ENCODE results near the gene MBD3L2B. TPM values are rescaled to one million over a fixed set of nuclear protein-coding genes. Genes with fewer than 3 reads are reported as not detected.

The MBD3L2B gene
- polyA plus RNA-seq, 12 donors: not detected

- DNase-seq: no peak
These were observed 7.6 kb downstream of the MBD3L2B start for GRCh38 chr19:7013678-7014077.

DNA sequence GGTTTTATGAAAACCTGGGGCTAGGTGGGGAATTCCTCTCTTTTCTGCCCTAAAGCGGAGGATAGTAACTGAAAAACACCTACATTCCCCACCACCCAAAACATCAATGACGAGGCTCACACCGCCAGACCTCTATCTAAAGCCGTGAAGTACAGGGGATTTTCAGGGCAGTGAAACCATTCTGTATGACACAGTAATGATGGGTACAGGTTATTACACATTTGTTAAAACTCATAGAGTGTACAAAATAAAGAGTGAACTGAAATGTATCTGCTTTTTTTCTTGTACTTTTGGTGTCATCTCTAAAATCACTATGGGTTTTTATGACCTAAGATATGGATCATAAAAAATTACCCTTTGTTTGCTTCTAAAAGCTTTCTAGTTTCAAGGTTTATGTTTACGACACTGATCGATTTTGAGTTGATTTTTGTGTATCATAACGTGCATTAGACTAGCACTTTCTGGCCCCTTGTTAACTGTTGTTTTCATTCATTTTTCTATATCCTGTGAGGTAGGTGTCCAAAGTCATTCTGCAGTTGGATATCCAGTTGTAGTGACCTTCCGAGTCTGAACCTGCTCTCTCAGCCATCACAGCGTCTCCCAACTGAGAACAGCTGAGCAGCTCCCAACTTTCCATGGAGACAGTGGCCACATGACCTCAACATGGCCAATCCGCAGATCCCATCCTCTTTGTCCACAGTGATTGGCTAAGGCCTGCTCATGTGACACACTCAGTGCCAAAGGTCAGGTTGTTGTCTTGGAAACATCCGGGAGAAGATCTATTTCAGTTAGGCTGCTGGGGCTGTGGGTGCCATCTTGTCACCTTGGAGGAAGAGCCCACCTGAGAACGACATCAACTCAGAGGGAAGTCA, 10.3 kb downstream of the MBD3L2B start:
- DNase-seq: no peak

GRCh38 chr19:7007859-7008258, 13.4 kb downstream of the MBD3L2B start:
- no peak for DNase-seq

- no peak for DNase-seq
These were observed 15.0 kb downstream of the MBD3L2B start for GRCh38 chr19:7006135-7006704.

DNA sequence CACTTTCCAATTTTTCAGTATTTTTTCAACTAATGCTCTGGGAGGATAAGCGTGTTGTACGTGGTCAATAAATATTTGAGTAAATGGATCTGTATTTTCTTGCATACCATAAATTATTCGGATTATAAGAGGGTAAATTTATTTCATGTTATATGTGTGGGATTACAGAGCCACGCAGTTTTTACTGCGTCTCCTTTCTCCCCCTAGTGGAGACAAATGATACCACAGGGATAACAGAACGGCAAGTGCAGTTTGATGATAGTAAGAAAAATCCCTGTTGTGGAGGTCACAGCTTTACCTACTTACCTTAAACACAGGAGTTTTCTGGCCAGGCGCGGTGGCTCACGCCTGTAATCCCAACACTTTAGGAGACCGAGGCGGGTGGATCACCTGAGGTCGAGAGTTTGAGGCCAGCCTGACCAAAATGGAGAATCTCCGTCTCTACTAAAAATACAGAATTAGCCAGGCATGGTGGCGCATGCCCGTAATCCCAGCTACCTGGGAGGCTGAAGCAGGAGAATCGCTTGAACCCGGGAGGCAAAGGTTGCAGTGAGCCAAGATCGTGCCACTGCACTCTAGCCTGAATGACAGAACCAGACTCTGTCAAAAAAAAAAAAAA, 16.8 kb downstream of the MBD3L2B start:
- peak; percentile 34 for DNase-seq

GRCh38 chr19:7000816-7001215, 20.4 kb downstream of the MBD3L2B start:
- no peak for DNase-seq

- DNase-seq: no peak
These were observed 20.9 kb downstream of the MBD3L2B start for GRCh38 chr19:7000333-7000732.

GRCh38 chr19:6999933-7000332, 21.3 kb downstream of the MBD3L2B start:
- DNase-seq: no peak

DNA sequence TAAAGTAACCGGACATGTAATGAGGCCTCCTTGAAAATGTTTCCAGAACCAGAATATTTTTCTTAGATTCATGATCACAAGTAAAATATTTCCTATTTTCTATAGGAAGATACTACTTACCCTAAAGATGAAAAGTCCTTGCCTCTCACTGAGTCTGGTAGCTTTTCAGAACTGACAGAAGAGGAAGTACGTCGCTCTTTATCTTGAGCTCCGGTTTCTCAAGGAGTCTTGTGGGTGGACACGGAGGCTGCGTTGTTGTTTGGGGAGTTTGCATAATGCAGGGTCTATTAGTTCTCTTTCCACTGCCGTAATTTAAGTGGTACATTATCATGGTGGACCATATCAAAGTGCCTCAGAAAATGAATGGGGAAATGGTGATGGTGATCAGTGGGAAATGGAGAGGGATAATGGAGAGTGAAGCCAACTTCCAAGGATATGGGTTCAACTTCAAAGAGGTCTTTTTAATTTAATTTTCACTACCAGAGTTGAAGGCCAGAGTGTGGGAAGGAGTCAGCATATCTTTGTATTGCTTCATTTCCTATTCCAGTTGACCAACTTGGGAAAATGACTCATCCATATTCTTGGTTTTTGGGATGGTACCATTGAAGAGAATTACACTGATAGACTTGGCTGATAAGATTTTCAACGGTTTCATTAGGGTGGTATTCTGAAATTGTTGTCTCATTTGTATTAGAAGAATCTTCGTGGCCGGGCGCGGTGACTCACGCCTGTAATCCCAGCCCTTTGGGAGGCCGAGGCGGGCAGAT, 23.4 kb downstream of the MBD3L2B start:
- no peak for DNase-seq

DNA sequence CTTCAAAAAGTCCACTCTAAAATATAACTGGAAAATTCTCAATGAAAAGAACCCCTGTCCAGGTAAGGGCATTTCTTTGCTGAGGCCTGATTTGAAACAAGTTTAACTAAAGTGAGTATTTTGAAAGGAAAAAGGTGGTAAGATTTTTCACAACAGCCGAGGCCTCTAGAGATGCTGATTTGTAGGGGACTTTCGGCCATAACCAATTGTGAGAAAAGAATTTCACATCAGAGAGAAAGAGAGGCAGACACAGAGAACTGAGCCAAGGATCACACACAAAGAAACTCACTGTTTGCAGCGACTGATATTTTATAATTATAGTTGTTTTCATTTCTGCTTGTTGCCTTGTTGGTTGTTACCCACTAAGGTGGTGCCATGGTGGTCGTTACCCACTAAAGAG, 24.4 kb downstream of the MBD3L2B start:
- DNase-seq: no peak

GRCh38 chr19:6995054-6995453, 26.2 kb downstream of the MBD3L2B start:
- DNase-seq: no peak

GRCh38 chr19:6988257-6988656, 33.0 kb downstream of the MBD3L2B start:
- DNase-seq: no peak

DNA sequence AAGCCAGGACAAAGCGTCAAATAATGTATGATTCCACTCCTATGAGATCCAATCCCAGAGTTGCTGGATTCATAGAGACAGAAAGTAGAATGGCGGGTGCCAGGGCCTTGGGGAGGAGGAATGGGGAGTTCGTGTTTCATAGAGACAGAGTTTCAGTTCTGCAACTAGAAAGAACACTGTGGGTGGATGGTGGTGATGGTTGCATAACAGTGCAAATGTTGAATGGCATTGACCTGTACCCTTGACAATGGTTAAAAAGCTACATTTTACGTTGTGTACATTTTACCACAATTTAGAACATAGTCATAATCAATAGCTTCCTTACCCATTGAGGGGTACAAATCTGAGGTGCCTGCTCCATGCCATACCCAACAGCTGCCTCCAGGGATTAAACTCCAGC, 33.4 kb downstream of the MBD3L2B start:
- no peak for DNase-seq

- DNase-seq: no peak
These were observed 37.8 kb downstream of the MBD3L2B start for GRCh38 chr19:6983448-6983847.

GRCh38 chr19:6979399-6979798, 41.8 kb downstream of the MBD3L2B start:
- no peak for DNase-seq

- no peak for DNase-seq
These were observed 45.0 kb downstream of the MBD3L2B start for GRCh38 chr19:6976197-6976596.

DNA sequence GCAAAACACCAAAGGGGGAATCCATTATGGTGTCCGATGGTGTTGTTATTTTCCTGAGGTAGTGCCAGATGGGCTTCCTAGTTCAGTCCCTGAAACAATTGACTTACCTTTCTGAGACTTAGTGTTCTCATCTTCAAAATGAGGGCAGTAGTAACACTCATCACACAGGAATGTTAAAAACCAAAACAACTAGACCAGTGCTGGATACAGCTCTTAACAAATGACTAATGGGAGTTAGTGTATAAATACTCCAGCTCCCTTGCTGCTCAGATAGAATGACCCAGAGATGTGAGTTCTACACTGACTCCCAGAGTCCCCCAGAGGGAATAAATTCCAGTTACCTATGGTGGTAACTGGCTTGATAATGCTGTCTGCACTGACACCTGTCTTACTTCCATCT, 49.9 kb downstream of the MBD3L2B start:
- no peak for DNase-seq

- no peak for DNase-seq
These were observed 50.8 kb downstream of the MBD3L2B start for GRCh38 chr19:6970443-6970842.

DNA sequence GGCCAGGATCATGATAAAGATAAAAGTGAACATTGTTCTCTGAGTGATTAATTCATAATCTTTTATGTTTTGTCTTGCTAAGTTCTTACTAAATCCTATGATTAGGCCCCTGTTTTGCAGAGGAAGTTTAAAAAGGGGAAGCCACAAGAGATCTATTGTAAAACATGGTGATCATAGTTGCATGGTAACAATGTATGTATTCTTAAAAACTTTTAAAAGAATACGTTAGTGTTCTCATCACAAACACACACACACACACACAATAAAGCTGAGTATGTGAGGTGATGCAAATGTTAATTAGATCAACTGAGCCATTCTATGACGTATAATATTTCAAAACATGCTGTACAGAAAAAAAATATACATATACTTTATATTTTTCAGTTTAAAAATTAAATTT, 51.2 kb downstream of the MBD3L2B start:
- DNase-seq: no peak

- DNase-seq: no peak
These were observed 51.7 kb downstream of the MBD3L2B start for GRCh38 chr19:6969490-6969889.
